Iris pigment epithelial cell (primary cell): ENCODE results near the gene TMEM240.

Experiments
- DNase-seq: peaks from one replicate; pipeline ENCODE4 v3.0.0-alpha.2; 2011; ENCODE audit warnings: low read depth

Gene TMEM240

DNA sequence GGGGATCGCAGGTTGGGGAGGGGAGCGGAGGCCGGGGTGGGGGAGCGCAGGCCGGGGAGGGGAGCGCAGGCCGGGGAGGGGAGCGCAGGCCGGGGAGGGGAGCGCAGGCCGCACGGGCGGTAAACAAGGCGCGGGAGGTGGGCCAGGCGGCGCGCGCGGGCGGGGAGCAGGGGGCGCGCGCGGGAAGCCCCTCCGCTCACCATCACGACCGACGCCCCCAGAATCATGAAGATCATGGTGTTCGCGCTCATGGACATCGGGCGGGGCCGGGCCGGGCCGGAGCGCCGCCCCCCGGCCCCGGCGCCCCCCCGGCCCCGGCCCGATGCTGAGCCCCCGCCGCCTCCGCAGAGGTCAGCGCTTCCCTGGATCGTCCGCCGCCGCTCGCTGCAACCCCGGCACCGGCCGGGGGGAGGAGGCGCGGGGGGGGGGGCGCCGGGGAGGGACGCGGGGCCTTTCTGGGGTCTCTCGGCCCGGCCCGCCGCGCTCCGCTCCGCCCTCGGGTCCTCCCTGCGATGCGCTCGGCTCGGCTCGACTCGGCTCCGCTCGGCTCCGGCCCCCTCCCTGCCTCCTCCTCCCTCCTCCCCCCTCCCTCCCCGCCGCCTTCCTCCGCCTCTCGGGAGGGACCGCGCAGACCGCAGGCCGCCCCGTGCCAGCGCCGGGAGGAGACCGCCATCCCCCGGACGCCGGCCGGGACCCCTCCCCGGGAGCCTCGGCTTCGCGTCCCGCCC lies at the start of gene TMEM240:
Gene TMEM240 (minus strand): TSS at position 535 of the 728 bp plus-strand sequence. CDS start 278 bp downstream, at position 257.
- DNase-seq = peak; percentile 82

DNA sequence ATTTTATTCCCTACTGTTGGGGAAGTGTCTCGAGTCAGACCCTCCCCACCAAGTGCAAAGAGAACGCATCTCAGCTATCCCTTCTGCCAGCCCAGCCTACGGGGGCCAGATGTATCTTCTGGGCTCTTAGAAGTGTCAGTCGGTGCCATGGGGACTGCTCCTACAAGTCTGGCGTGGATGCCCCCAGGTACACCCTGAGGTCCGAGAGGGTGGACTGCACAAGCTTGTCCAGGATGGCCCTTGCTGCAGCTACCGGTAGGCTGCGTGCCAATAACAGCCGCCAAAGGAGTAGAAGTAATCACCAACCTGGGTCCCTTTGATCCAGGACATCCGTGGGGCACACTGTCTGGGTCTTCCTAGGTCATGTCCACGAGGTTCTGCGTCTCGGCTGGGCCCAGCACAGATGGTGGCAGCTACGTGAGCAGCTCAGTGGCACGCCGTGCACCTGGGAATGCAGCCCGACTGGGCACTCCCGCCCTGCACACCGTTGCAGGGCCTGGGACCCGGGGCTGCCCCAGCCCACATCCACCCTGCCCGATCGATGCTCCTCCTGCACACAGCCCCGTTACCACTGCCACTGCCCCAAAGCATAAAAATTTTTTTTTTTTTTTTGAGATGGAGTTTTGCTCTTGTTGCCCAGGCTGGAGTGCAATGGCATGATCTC lies 43.1 kb upstream of the TMEM240 start:
- DNase-seq = no peak

DNA sequence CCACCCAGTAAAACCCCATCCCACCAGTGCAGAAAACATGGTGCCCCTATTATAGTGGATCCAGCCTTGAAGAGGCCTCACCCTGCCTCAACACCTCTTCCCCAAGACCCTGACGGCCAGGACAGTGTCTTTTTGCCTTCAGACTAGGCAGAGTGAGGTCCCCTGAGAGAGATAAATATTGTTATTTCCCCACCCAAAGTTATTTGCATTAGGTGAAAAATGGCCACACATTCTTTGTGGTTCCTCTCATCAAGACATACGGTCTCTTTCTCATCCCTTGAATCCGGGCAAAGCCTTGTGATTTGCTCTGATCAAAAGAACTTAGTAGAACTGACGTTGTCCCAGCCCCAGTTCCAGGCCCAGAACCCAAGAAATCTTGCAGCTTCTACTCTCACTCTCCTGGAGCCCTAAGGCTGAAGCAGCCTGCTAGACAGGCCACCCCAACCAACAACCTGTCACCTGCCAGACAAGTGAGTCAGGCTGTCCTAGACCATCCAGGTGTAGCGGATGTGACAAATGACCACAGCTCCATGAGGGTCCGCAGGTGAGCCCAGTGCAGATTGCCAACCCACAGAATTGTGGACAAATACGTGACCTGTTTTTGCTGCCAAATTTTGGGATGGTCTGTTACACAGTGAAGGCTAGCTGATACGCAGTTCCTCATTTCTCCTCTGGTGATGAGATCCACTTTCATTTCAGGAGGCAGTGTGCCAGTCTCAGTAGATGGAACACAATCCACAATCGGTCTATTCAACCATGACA lies 42.3 kb upstream of the TMEM240 start:
- no peak for DNase-seq

DNA sequence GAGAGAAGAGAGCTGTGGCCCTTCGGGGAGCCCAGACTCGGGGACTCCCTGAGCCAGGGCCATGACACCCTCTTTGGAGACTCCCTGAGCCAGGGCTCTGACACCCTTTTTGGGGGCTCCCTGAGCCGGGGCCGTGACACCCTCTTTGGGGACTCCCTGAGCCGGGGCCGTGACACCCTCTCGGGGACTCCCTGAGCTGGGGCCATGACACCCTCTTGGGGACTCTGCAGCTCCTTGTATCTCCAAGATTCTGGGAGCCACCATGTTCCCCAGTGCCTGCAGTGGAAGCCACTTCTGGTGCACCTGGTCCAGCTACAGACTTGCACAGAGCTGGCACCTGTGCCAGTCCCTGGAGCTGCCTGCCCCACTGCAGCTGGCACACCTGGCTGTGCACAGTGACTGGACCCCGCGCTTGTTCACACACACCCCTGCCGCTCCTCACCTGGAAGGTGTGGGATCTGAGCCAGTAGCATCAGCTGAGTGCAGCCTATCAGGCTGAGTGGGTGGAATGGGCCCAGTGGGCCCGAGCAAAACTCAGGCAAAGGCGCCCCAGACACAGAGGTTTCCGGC lies 38.0 kb upstream of the TMEM240 start:
- DNase-seq = no peak

DNA sequence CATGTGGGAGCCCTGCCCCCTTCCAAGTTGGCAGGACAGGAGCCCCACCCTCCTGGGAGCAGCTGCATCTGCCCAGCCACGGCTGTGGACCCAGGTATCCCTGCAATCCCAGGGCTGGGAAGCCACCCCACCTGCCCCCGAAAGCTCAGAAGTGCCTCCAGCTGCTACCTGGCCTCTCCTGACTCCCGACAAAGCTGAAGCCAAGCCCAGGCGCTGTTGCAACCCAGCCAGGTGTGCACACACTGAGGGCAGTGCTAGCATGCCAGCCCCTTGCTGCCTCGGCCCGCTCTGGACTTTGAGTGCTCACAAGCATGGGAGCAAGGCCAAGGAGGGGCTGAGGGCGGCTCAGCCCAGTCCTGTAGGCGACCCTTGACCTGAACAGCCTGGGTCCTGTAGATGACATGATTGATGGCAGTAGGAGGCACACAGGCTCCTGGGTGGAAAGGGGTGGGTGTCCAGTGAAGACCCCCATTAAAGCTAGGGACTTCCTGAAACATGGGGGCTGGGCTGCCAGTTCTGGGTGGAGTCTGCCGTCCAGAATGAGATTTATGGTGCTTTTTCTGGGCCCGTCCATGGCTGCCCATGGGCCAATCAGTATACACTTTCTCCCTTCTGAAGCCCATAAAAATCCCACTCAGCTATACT lies 37.1 kb upstream of the TMEM240 start:
- no peak for DNase-seq

DNA sequence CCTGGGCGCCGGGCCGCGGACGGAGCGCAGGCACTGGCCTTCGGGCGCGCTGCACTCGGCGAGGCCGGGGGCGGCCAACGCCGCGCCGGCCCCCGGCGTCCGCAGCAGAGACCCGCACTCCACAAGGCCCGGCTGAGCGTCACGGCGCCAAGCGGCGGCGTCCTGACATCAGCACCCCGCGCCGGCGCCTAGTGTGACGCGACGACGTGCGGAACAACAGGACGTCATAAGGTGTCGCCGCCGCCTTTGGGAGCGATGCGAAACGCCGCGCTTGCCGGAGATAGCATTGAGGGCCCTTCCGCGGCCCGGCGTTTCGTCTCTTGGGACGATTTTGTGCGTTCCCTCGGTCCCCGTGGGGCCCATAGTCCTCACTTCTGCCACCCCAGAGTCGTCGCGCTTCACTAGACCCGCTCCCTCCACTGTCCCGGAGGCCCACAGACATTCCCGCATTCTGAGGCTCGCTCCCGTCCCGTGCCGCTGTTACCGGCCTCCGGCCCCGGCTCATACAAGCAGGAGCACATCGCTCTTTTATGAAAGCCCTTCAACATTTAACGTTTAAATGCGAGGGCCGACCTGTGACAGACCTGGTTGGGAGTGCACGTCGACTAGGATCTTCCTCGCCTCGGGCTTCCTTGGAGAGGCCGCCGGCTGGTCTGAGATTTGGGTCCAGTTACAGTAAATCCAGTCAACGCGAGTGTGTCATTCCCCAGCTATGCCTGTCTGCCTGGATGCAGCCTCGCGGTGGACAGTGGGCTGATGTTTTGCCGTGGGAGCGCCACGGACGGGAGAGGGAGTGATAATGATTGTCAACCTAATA lies 34.5 kb upstream of the TMEM240 start, which contains the start of gene SSU72:
Gene SSU72 (minus strand): TSS at position 143 of the 817 bp plus-strand sequence. CDS start 306 bp downstream, outside the sequence.
- peak; percentile 93 for DNase-seq

DNA sequence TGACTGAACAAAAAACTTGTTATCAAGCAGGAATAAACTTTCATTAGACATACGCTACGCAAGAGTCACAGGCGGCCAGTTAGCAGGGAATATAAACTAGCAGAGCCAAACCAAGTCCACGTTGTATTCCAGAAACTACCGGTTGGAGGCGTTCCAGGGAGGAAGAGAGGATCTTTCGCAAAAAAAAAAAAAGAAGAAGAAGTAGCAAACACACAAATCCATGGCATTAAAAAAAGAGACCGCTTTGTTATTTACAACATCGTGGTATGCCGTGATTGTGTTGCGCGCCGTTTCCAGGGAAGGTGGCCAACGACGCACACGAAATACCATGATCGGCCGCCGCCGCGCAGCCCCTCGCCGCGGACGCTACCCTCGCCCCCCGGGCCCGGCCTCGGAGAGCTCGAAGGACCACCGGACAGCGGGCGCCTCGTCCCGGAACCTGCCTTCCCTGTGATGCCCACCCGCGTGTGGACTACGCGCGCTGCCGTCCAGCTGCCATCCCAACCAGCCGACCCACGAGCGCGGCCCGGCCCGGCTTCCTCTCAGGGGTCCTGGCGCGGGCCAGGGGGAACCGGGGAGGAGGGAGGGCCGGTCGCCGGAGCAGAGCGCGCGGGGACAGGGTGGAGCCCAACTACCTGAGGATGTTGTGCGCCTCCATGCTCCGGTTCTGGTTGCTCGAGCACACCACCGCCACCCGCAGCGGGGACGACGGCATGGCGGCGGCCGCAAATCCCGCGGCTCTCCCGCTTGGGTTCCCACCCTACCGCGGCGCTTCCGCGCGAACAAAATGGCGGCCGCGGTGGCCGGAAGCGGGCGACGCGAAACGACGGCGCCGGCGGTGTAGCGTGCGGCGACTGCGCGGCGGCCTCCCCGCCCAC lies 33.7 kb upstream of the TMEM240 start:
- peak; percentile 75 for DNase-seq

DNA sequence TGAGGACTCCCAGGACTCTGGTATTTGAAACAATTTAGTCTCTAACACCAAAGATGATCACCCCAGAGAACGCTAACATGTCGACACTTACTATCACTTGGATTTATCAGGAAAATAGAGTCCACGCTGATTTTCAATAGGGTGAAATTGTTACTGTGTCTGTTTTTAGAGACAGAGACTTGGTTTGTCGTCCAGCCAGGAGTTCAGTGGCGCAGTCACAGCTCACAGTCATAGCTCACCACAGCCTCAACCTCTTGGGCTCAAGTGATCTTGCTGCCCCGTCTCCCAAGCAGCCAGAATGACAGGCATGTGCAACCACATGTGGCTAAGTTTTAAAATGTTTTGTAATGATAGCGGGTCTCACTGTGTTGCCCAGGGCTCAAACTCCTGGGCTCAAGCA lies 28.9 kb upstream of the TMEM240 start:
- peak; percentile 16 for DNase-seq

DNA sequence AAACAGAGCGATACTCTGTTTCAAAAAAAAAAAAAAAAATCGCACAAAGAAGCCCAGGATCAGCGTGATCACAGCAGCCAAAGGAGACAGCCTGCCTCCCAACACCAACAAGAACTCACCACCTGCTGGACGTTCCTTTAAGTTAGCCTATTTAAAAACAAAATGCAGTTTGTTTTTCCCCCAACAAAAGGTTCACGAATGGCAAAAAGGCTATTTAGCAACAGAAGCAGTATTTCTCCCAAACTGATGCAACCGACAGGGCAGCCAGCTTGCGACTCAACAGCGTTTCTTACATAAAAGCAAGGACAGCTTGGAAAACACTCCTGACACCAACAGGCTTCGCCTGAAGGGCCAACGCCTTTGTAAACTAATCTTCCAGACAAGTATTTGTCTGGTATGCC lies 27.5 kb upstream of the TMEM240 start:
- peak; percentile 27 for DNase-seq

DNA sequence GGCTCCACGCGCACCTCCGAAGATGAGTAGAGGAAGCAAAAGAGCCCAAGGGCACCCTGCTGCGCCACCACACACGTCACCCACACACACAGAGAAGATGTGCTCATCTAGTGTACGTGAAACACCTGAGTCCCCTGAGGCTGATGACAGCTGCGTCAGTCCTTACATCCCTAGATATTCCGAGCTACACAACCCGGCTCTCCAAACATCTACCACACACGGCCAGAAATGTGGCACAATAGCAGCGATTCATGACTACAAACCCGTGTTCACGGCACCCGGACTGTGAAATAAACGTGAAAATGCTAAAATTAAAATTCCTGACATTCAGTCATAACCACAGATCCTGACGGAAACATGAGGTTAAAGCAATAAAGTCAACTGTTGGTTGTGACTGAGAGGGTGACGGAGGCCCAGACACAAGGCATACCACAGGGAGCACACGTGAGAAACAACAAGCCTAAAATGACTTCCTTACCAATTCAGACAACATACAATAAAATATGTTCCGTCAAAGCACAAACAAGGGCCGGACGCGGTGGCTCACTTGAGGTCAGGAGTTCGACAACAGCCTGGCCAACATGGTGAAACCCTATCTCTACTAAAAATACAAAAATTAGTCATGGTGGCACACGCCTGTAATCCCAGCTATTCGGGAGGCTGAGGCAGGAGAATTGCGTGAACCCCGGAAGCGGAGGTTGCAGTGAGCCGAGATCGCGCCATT lies 26.9 kb upstream of the TMEM240 start:
- peak; percentile 48 for DNase-seq

DNA sequence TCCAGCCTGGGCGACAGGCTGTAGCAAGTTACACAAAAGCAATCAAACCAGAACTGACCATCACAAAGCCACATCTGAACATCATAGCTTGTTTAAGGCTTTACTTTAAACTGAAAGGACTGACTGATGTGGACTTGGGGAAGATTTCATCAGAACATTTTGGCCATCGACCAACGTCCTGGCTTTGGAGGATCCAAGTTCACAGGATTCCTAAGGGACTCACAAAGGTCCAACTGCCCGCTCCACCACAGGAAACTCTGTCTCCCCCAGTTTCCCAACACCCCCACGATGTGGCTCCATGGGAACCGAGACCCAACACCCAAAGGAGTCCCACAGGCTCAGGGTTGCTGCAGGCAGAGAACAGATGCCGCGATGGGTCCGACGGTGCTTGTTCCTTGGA lies 24.9 kb upstream of the TMEM240 start:
- DNase-seq = no peak

DNA sequence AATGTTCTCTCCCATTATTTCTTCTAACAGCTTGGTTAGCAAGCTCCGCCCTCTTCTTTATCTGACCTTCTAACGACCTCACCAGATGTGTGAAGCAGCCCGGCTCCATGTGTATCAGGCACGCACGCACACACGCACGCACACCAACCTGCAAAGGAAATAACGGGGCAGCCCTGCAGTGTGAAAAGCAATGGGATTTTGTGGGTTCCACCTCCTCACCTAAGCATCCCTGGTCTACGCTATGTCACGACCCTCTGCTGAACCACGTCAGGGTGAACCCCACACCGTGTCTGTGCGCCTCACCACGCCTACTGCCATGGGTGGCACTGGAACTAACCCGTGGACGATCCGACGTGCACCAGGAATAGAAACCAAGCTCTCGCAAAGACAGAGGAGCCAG lies 23.8 kb upstream of the TMEM240 start:
- no peak for DNase-seq

DNA sequence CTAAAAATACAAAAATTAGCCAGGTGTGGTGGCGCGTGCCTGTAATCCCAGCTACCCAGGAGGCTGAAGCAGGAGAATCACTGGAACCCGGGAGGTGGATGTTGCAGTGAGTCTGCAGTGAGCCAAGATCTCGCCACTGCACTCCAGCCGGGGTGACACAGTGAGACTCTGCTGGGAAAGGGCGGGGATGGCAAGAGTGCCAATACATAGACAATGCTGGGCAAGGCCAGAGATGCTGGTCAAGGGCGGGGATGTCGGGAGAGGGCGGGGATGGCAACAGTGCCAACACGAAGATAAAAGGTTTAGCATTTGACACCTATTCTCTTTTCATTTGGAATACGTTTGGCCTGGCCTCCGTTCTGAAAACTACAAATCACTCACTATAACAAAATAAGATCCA lies 23.3 kb upstream of the TMEM240 start:
- no peak for DNase-seq

DNA sequence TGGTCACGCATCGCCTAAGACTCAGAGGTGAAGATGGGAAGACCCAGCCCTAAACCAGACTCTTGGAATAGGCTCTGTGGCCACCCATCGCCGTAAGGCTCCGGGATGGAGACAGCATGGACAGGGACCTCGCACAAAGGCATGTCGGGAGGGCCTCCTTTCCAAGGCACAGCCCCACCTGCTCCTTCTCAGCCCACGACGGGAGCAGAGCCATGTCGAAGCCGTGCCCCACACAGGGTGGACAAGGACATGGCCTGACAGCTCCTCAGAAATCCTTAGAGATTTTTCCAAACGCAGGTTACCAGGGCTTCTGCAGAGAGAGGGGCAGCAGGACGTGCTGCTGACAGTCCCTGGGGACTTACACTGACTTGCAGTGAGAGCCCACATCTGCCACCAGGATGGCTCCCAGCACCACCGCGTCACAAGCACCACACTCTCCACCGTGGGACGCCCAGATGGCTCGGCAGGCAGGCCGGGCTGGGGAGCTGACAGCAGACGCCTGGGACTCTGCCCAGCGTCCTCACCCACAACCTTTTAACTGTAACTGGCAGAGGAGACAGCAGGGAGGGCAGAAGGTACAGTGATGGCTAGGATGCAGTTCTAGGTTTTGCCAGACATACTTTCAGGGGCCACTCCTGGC lies 22.3 kb upstream of the TMEM240 start:
- no peak for DNase-seq

DNA sequence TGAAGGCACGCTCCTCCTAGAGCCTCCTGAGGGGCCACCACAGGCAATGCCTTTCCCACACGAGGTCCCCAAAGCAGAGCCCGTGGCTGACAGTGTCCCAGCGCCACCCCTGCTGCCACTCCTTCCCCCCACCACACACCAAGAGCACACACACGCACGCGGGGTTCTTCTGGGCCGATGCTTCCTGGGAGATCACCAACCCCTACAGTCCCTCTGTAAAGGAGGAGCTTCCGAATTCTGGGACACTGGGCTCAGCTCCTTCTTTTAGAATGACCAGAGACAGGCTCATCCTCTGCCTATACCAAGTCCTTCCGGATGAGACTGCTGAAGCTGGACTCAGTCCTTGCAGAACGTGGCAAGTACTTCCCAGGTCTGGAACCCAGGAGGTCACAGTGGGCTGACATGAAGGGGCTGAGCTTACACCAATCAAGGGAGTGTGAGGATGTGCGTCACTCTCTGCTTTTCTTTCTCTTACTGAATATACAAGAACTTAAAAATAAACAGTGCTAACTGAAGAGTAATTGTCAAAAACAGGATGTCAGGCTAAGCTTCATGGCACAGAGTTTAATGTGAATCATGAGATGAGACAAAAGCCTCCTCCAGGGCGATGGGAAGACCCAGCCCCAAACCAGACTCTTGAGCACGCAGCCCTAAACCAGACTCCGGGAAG lies 21.5 kb upstream of the TMEM240 start:
- DNase-seq = no peak

DNA sequence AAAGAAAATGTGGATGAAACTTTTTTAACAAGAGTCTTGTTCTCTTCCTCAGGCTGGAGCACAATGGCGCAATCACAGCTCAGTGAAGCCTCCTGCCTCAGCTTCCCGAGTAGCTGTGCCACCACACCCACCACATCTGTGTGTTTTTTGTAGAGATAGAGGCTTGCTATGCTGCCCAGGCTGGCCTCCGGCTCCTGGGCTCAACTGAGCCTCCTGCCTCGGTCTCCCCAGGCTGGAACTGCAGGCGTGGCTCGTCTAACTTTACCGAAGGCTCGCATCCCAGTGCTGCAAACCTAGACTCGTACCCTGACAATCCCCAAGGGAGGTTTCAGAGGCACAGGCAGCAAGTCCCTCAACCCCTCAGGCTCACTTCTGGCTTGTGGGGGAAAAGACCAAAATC lies 19.8 kb upstream of the TMEM240 start:
- no peak for DNase-seq

DNA sequence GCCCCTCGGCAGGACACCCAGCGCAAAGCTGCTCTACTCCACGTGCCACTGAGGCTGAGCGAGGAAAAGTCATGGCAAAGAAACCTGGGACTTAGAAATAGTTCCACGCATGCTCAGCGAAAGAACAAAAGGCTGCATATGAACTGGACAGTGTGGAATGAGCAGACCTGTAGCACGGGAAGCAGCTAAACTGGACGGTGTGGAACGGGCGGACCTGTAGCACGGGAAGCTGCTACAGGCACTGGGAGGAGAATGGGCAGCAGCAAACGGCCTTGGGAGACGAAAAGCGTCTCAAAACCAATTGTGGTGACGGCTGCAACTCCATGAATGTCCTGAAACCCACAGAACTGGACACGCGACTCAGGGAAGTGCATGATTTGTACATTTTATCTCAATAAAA lies 18.6 kb upstream of the TMEM240 start:
- no peak for DNase-seq

DNA sequence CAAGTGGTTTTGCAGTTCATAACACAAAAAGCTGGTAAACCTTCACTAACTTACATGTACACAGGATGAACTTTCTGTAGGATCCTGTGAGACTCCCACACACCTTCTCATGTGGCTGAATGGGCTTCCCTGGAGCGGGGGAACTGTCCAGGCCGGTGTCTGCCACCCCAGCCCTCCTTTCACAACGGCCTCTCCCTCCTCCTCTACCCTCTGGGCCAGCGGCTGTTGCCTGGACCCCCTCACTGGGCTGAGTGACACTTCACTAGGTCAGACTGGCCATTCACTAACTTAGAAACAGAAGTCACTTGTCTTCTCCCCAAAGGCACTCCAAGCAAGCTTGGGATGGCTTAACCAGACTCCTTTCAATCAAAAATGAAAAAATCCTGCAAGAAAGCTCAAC lies 18.2 kb upstream of the TMEM240 start:
- no peak for DNase-seq
